Measurements from ENCODE around the gene ELP5.

DNA sequence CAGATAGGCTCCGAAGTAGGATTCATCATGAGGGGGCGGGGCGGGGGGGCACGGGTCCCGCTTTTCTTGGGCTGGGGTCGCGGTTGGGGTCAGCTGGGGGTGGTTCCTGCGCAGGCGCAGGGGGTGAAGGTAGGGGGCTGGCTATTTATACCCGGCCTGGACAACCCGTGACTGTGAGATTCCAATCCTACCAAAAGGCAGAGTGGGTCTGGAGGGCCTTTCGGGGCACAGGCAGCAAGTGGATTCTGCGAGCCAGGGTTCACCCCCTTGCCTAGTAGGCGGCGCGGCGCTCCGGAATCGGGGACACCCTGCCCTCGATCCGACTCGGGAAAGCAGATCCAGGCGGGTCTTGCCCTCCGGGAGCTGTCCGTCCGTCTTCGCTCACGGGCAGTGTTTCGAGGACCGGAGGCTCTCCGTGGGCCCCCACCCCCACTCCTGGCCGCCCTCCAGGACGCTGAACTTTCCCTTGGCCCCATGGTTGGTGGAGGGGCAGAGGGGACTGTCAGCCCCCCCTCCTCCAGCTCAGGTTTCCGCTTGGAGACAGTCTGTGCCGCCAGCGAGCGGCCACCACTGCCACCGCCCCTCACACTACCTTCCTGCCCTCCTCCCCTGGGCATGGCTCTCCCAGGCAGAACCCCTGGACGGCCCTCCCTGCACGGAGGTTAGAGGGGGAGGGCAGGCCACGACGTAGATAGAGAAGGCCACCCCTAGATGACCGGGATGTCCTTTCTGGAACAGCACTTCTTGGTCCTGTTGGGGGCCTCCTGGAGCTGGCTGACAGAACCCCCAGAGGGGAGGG, 30.1 kb downstream of the ELP5 start:
- TF ChIP-seq, protein P1, sequence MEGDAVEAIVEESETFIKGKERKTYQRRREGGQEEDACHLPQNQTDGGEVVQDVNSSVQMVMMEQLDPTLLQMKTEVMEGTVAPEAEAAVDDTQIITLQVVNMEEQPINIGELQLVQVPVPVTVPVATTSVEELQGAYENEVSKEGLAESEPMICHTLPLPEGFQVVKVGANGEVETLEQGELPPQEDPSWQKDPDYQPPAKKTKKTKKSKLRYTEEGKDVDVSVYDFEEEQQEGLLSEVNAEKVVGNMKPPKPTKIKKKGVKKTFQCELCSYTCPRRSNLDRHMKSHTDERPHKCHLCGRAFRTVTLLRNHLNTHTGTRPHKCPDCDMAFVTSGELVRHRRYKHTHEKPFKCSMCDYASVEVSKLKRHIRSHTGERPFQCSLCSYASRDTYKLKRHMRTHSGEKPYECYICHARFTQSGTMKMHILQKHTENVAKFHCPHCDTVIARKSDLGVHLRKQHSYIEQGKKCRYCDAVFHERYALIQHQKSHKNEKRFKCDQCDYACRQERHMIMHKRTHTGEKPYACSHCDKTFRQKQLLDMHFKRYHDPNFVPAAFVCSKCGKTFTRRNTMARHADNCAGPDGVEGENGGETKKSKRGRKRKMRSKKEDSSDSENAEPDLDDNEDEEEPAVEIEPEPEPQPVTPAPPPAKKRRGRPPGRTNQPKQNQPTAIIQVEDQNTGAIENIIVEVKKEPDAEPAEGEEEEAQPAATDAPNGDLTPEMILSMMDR (IDR thresholded peaks at IDR 0.05), result no peak
- no peak for TF ChIP-seq EZH2 (IDR thresholded peaks at IDR 0.05; ENCODE audit: borderline replicate concordance, insufficient read depth, low read depth, low read length, poor library complexity, severe bottlenecking)

Data from B cell (primary cell).